BJ (cell line): Measurements from ENCODE around the gene CASTOR1. TPM values are rescaled to one million over a fixed set of nuclear protein-coding genes. Genes with fewer than 3 reads are reported as not detected.

ENCODE experiments used
- CTCF ChIA-PET: fragments of 350-600 bp; formaldehyde crosslinking; extraction: SDS; loops from one replicate; lab custom pipeline; 2021; ENCODE audit warnings: antibody characterized with exemption, inconsistent platforms; lab: Yijun Ruan, JAX
- POLR2A ChIA-PET: fragments of 300-600 bp; sonication (Branson Sonifier 250); formaldehyde crosslinking; extraction: SDS; loops from one replicate; lab custom pipeline; 2021; ENCODE audit warnings: antibody characterized with exemption; lab: Charles Lee
- DNase-seq: peaks from one replicate; pipeline ENCODE4 v3.0.0-alpha.2; 2011; ENCODE audit warnings: low read depth
- H3K27me3 ChIP-seq: 2 replicates; pipeline ENCODE4 v1.6.0; 2011; ENCODE audit warnings: low read length; ENCODE audit not compliant: control insufficient read depth, insufficient read depth
- H3K36me3 ChIP-seq: 2 replicates; pipeline ENCODE4 v1.5.1; 2011; ENCODE audit warnings: low read length; ENCODE audit not compliant: control insufficient read depth, insufficient read depth
- H3K4me3 ChIP-seq: 2 replicates; pipeline ENCODE4 v1.5.1; 2011; ENCODE audit warnings: low read depth, mild to moderate bottlenecking, control low read depth, low read length
- CTCF ChIP-seq: IDR thresholded peaks from 2 replicates; pipeline ENCODE4 v1.5.1; 2011; ENCODE audit warnings: low read depth, mild to moderate bottlenecking, control low read depth, inconsistent platforms, low read length, moderate library complexity; ENCODE audit not compliant: insufficient read depth
- polyA plus RNA-seq: library from polyadenylated mRNA; depleted of rRNA; stranded (reverse); fragments of >200 nt; gene quantifications from 2 replicates; pipeline ENCODE4 v1.2.3, GENCODE V29; 2011

CASTOR1 gene
- polyA plus RNA-seq, 1 experiment, result 16.4 TPM

GRCh38 chr22:30280505-30280904, 8.8 kb downstream of the CASTOR1 start:
- no peak for TF ChIP-seq CTCF
- no peak overlapping the region for H3K4me3 ChIP-seq

GRCh38 chr22:30279932-30280331, 9.4 kb downstream of the CASTOR1 start:
- no peak overlapping the region for H3K4me3 ChIP-seq
- POLR2A ChIA-PET, result interaction anchor here (0.6 kb wide), 1 partner anchor 47 kb away, joined by 3 read pairs; the partner anchor contains the start of gene TBC1D10A
- H3K36me3 ChIP-seq, result no peaks in the 10 kb centered on the region
- CTCF ChIA-PET, result interaction anchor here (0.5 to 6.6 kb wide), 9 partner anchors 9 to 562 kb away, joined by 3 to 41 read pairs (median 6); partner anchors contain the start of genes CASTOR1 and RNF215
- no peak for DNase-seq
- peaks cover 4% of the 10 kb centered on the region for H3K27me3 ChIP-seq
- TF ChIP-seq CTCF, result no peak

More at GRCh38 chr22:30280505-30280904, 8.8 kb downstream of the CASTOR1 start:
- no peak for DNase-seq
- CTCF ChIA-PET, result interaction anchor here (0.6 to 6.6 kb wide), 6 partner anchors 8 to 110 kb away, joined by 3 to 41 read pairs (median 8); partner anchors contain the start of genes CASTOR1 and RNF215
- H3K27me3 ChIP-seq, result peaks cover 4% of the 10 kb centered on the region
- H3K36me3 ChIP-seq, result peaks cover 2% of the 10 kb centered on the region; the same call in 1 of the 2 replicates
- POLR2A ChIA-PET, result interaction anchor here (0.7 kb wide), 1 partner anchor 36 kb away, joined by 3 read pairs; no protein-coding TSS in a partner anchor

- H3K36me3 ChIP-seq, result no peaks in the 10 kb centered on the region
- no peak for TF ChIP-seq CTCF
- ChIA-PET POLR2A (interaction anchor here (0.6 kb wide), 1 partner anchor 48 kb away, joined by 3 read pairs; the partner anchor contains the start of gene TBC1D10A), CTCF (interaction anchor here (0.5 to 6.6 kb wide), 7 partner anchors 9 to 562 kb away, joined by 3 to 41 read pairs (median 6); partner anchors contain the start of genes CASTOR1 and RNF215)
- H3K27me3 ChIP-seq, result peaks cover 4% of the 10 kb centered on the region
- no peak overlapping the region for H3K4me3 ChIP-seq
- DNase-seq, result no peak
Observed at GRCh38 chr22:30279046-30279788, 10.1 kb downstream of the CASTOR1 start.

GRCh38 chr22:30277547-30278344, 11.6 kb downstream of the CASTOR1 start:
- POLR2A ChIA-PET, result no interaction called here
- H3K4me3 ChIP-seq, result no peak overlapping the region

More at GRCh38 chr22:30277547-30278344, 11.6 kb downstream of the CASTOR1 start:
- no peak for DNase-seq
- Histone ChIP-seq H3K36me3 (no peaks in the 10 kb centered on the region), H3K27me3 (peaks cover 5% of the 10 kb centered on the region)
- CTCF ChIA-PET, result interaction anchor here (0.6 to 6.6 kb wide), 5 partner anchors 9 to 151 kb away, joined by 3 to 41 read pairs (median 6); no protein-coding TSS in a partner anchor
- no peak for TF ChIP-seq CTCF
